ENCODE results near the gene CDH3. TPM values are rescaled to one million over a fixed set of nuclear protein-coding genes. Genes with fewer than 3 reads are reported as not detected.

Gene CDH3
- total RNA-seq = 0.33 TPM

DNA sequence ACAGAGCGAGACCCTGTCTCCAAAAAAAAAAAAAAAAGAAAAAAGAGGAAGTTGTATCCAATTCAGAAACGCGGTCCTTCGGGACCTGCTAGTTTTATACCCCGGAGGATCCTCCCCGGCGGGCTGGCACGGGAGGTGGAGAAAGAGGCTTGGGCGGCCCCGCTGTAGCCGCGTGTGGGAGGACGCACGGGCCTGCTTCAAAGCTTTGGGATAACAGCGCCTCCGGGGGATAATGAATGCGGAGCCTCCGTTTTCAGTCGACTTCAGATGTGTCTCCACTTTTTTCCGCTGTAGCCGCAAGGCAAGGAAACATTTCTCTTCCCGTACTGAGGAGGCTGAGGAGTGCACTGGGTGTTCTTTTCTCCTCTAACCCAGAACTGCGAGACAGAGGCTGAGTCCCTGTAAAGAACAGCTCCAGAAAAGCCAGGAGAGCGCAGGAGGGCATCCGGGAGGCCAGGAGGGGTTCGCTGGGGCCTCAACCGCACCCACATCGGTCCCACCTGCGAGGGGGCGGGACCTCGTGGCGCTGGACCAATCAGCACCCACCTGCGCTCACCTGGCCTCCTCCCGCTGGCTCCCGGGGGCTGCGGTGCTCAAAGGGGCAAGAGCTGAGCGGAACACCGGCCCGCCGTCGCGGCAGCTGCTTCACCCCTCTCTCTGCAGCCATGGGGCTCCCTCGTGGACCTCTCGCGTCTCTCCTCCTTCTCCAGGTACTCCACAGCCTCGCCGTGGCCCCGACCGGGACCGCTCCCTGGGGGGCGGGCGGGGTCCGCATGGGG is at the start of gene CDH3:
TSS of gene CDH3 (plus strand) at position 596 of the 779 bp plus-strand sequence. CDS start at position 666, 70 bp downstream.
- ATAC-seq (peak; percentile 53), DNase-seq (ENCODE audit: low spot score) (no peak)

DNA sequence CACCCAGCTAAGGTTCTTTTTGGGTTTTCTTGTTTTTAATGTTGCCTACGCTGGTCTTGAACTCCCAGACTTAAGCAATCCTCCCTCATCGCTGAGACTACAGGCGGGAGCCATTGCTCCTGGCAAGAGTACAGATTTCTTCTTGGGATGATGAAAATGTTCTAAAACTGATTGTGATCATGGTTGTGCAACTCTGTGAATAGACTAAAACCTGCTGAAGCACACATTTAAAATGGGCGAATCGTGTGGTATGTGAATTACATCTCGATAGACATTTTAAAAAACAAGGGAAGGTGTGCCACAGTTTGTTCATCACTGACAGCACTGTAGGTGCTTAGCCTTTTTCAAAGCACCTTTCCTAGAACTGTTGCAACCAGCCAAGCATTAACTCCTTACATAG is 48.8 kb upstream of the CDH3 start:
- ATAC-seq = no peak

GRCh38 chr16:68599586-68599985 is 45.5 kb upstream of the CDH3 start:
- DNase-seq (ENCODE audit: low spot score) = no peak

More for the DNA sequence above, 48.8 kb upstream of the CDH3 start:
- no peak for DNase-seq (ENCODE audit: low spot score)

GRCh38 chr16:68605746-68606145 is 39.4 kb upstream of the CDH3 start:
- peak; percentile 74 for DNase-seq (ENCODE audit: low spot score)

More at GRCh38 chr16:68599586-68599985, 45.5 kb upstream of the CDH3 start:
- no peak for ATAC-seq

GRCh38 chr16:68607443-68607842 is 37.7 kb upstream of the CDH3 start:
- no peak for DNase-seq (ENCODE audit: low spot score)

More at GRCh38 chr16:68605746-68606145, 39.4 kb upstream of the CDH3 start:
- peak; percentile 89 for ATAC-seq

DNA sequence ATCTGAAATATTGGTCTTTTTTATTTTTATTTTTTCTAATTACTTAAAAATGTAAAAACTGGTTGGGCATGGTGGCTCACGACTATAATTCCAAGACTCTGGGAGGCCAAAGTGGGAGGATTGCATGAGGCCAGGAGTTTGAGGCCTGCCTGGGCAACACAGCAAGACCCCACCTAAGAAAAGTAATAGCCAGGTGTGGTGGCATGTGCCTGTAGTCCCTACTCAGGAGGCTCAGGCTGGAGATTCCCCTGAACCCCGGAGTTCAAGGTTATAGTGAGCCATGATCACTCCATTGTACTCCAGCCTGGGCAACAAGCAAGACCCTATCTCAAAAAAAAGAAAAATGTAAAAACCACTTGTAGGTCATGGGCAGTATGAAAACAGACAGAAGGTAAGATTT is 36.8 kb upstream of the CDH3 start:
- ATAC-seq (no peak), DNase-seq (ENCODE audit: low spot score) (no peak)

More at GRCh38 chr16:68607443-68607842, 37.7 kb upstream of the CDH3 start:
- ATAC-seq = no peak

DNA sequence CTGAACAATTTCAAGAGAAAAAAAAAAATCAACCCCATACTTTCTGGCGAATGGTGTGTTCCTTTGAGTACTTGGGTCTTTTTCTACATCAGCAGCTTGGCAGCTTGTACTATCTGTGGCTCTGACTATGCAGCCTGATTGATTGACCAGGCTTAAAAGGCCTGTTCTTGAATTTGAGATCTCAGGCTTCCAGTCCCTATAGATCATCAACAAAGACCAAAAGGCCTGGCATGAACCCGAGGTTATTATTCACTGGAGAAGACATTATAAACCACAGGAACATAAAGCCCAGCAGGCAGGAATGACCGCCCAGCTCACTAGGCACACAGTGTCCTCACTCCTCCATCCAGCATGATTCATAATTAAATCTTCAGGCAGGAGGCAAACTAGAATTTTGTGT is 32.1 kb upstream of the CDH3 start:
- no peak for ATAC-seq

DNA sequence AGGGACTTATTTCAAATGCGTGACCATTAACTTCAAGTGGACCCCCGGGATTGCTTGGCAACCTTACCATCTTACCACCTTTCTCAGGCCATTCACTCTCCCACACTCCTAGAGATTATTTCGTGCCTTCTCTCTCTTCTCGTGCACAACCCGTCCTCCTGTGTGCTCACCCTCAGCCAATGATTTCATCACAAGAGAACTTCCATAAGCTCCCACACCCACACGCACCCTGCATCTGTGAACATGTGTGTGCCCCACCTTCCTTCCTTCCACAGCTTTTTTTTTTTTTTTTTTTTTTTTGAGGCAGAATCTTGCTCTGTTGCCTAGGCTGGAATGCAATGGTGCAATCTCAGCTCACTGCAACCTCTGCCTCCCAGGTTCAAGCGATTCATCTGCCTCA is 27.4 kb upstream of the CDH3 start:
- no peak for ATAC-seq
- no peak for DNase-seq (ENCODE audit: low spot score)

More for the DNA sequence above, 32.1 kb upstream of the CDH3 start:
- DNase-seq (ENCODE audit: low spot score) = no peak

DNA sequence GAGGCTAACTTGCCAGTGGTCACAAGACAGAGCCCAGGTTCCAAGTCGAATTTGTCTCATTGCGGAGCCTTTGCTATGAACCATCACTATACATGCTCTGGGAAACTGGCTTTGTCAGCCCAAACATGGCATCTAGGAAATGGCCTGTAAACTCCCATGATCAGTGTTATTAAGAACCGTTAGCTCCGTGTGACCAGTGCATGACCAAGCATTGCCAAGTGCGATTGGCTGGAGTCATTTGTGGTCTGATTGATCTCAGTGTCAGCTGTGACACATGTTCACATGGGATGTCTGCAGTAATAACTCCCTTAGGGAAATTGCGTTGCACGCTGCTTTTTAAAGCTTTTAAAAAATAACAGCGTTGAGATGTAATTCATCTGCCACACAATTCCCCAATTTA is 18.6 kb upstream of the CDH3 start:
- ATAC-seq = no peak
- DNase-seq (ENCODE audit: low spot score) = no peak

DNA sequence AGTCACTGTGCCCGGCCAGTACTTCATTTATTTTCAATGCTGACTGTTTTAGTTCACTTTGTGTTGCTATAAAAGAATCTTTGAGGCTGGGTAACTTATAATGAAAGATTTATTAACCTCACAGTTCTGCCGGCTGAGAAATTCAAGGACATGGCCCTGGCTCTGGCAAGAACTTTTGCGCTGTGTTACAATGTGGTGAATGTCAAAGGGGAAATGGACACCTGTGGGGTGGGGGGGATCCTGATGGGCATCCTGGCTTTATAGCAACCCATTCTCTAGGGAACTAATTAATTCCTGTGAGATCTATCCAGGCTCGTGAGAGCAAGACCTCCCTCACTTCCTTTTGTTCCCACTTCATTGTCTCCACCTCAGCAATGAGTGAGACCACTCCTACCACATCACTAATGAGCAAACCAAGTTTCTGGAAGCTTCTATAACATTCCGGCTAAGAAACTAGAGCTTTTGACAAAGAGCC is 17.1 kb upstream of the CDH3 start:
- ATAC-seq (no peak), DNase-seq (ENCODE audit: low spot score) (no peak)

DNA sequence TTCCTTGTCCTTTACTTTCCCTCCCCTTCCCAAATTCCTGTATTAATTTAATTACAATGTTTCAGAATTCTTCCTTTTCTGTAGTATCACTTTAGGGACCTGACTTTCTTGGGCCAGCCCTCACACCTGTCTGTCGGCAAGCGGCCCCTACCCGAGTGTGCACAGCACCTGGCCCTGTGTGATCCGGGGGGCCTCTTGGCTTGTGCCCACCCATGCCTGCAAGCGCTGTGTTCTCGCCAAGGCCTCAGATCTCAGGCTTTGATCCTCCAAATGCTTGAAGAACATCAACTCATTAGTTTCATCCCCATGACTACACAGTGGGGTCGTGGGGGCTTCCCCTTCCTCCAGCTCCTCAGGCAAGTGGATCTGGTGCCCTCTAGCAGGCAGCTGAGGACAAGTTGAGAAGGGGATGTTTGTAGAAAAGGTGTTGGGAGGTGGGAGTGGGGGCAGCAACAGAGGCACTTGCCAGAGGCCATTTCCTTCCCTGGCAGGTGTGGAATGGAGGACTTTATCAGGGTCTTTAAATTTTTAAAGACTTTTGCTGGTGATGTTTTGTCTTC is 15.7 kb upstream of the CDH3 start:
- no peak for DNase-seq (ENCODE audit: low spot score)

GRCh38 chr16:68636064-68636560 is 9.0 kb upstream of the CDH3 start:
- ATAC-seq = no peak

More for the DNA sequence above, 15.7 kb upstream of the CDH3 start:
- no peak for ATAC-seq

DNA sequence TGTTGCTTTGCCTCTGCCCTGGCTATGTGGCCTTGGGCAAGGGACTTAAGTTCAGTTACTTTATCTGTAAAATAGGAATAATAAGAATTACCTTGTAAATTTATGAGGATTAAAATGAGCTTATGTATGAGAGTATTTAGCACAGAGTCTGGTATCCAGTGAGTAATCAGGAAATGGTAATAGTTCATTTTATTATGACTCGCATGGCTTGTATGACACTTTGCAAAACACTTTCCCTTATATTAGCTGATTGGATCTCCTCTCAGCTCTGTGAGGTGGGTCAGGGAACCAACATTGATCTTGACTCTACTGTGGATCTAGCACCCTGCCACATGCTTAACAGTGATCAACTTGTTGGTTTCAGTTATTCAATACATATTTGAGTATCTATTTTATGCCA is 8.3 kb upstream of the CDH3 start:
- DNase-seq (ENCODE audit: low spot score) = no peak
- no peak for ATAC-seq

More at GRCh38 chr16:68636064-68636560, 9.0 kb upstream of the CDH3 start:
- no peak for DNase-seq (ENCODE audit: low spot score)

DNA sequence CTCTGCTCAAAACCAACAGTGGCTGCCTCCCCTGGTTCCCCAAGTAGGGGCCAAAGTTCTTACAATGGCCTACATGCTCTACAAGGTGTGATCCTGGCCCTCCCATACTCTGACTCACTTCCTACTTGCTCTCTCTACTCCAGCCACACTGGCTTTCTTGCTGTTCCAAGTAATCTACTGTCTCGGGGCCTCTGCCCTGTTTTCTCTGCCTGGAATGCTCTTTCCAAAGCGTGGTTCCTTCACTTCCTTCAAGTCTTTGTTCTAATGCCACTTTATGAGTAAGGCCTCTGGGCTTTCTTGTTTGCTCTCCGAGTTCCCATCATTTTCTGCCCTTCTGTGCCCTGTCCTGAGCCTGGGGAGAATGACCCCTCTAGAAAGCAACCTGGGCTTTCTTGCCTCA is 4.1 kb upstream of the CDH3 start:
- no peak for ATAC-seq
- DNase-seq (ENCODE audit: low spot score) = no peak

DNA sequence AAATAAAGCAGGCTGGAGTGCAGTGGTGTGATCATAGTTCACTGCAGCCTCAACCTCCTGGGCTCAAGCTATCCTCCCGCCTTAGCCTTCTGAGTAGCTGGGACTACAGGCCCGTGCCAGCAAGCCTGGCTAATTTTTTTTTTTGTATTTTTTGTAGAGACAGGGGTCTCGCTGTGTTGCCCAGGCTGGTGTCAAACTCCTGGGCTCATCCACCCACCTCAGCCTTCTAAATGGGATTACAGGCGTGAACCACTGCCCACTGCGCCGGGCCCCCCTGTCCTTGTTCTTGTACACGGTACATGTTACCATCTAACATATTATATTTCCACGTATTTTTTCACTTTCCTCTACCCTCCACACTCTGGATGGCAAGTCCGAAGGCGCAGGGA is 3.1 kb upstream of the CDH3 start:
- no peak for ATAC-seq
- DNase-seq (ENCODE audit: low spot score) = no peak

GRCh38 chr16:68642436-68643101 is 2.5 kb upstream of the CDH3 start:
- ATAC-seq (no peak), DNase-seq (ENCODE audit: low spot score) (no peak)

DNA sequence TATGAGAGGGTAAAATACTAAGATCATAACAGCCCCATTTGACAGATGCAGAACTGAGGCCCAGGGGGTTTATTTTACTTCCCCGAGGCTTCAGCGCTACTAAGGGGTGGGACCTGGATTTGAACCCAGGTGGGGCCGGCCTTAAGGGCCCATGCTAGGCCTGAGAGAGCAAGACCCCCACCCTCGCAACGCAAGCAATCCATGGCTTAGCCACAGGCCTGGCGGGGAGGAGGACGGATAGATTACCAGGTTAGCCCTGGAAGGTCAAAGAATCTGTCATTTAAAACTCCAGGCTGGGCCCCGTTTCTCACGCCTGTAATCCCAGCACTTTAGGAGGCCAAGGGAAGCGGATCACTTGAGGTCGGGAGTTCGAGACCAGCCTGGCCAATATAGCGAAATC is 1.9 kb upstream of the CDH3 start:
- ATAC-seq (no peak), DNase-seq (ENCODE audit: low spot score) (no peak)

DNA sequence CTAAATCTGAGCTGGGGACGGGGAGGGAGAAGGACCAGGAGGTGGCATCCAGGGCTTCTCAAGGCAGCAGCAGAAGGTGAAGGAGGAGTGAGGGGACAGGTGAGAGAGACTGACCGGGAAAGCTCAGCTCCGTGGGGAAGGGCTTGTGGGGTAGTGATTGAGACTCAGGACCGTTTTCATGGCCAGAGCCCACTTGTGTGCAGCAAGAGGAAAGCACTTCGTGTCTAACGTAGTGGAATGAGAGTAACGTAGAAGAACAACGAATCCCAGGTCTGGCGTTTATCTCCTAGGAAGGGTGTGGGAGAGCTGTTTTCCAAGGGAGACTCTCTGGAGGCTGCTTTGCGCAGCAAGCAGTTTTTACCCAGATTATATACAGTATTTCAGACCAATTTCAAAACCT is 1.3 kb upstream of the CDH3 start:
- DNase-seq (ENCODE audit: low spot score) = no peak
- no peak for ATAC-seq

GRCh38 chr16:68644296-68644695 is 814 bp upstream of the CDH3 start:
- ATAC-seq (no peak), DNase-seq (ENCODE audit: low spot score) (no peak)

DNA sequence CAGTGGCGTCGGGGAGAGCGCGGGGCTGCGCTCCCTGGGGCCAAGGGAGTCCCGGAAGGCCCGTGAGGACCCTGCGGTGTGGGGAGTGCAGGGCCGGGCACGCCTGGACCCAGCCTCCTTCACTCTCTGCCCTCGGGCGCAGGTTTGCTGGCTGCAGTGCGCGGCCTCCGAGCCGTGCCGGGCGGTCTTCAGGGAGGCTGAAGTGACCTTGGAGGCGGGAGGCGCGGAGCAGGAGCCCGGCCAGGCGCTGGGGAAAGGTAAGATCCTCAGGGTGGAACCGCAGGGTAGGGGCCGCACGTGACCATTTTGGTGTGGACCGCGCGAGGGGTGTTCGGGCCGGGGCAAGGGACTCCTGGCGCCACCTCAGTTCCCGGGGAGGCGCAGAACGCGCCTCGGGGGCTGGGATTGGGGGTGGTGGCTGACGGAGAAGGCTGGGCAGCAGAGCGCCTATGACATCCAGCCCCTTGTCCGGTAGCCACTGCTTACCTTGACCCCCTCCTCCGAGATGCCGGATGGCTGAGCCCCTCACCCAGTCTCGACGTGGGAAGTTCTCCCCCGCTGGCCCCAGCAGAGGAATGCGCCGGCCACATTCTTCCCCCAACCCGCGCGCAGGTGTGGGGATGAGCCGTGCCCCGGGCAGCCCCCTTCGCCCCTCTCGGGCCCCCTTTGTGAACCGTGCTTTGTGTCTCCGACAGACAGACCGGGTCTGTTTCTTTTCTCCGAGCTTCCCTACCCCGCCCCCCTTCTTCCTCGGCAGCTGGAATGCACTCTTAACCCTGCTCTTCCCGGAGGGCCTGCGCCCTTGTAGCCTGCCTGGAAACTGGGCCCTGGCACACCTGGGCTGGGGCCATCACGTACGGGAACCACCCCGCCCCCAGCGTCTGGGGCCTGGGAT is 631 bp downstream of the CDH3 start:
- DNase-seq (ENCODE audit: low spot score) (no peak), ATAC-seq (peak; percentile 27)
